ENCODE measurements around the gene IPPK.

GRCh38 chr9:92655366-92655765, 14.6 kb downstream of the IPPK start:
- TF ChIP-seq, protein P1, sequence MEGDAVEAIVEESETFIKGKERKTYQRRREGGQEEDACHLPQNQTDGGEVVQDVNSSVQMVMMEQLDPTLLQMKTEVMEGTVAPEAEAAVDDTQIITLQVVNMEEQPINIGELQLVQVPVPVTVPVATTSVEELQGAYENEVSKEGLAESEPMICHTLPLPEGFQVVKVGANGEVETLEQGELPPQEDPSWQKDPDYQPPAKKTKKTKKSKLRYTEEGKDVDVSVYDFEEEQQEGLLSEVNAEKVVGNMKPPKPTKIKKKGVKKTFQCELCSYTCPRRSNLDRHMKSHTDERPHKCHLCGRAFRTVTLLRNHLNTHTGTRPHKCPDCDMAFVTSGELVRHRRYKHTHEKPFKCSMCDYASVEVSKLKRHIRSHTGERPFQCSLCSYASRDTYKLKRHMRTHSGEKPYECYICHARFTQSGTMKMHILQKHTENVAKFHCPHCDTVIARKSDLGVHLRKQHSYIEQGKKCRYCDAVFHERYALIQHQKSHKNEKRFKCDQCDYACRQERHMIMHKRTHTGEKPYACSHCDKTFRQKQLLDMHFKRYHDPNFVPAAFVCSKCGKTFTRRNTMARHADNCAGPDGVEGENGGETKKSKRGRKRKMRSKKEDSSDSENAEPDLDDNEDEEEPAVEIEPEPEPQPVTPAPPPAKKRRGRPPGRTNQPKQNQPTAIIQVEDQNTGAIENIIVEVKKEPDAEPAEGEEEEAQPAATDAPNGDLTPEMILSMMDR (IDR thresholded peaks at IDR 0.05), result no peak
- no peak for TF ChIP-seq POLR2A (IDR thresholded peaks at IDR 0.05)

Data from Peyer's patch (tissue), 4 donors.